ENCODE data around the gene DHRSX. TPM values are rescaled to one million over a fixed set of nuclear protein-coding genes. Genes with fewer than 3 reads are reported as not detected.
"Not testable (repeated sequence)": the region's sequence is repeated elsewhere in the genome, so short reads cannot be mapped to it uniquely, and the experiment has no call there.

Gene DHRSX
- total RNA-seq, 1 donor from 2014 or later, result 42.2 TPM

GRCh38 chrX:2242980-2243379 is 257.8 kb downstream of the DHRSX start:
- no peak for TF ChIP-seq CTCF (IDR thresholded peaks at IDR 0.05)
- Mint-ChIP-seq H3K27me3 (ENCODE audit: unreplicated experiment) (no peaks in the 10 kb centered on the region), H3K4me3 (ENCODE audit: unreplicated experiment) (no peak overlapping the region), H3K27ac (ENCODE audit: unreplicated experiment) (no peak overlapping the region), H3K4me1 (ENCODE audit: unreplicated experiment) (peaks cover 2% of the 10 kb centered on the region), H3K36me3 (ENCODE audit: unreplicated experiment) (peaks cover 9% of the 10 kb centered on the region), H3K9me3 (ENCODE audit: unreplicated experiment) (no peaks in the 10 kb centered on the region)
- no peak for DNase-seq (ENCODE audit: extremely low spot score, unreplicated experiment)

- DNase-seq (ENCODE audit: extremely low spot score, unreplicated experiment), result no peak
- peaks cover 9% of the 10 kb centered on the region for H3K36me3 Mint-ChIP-seq (ENCODE audit: unreplicated experiment)
- no peak overlapping the region for H3K4me3 Mint-ChIP-seq (ENCODE audit: unreplicated experiment)
- H3K9me3 Mint-ChIP-seq (ENCODE audit: unreplicated experiment), result no peaks in the 10 kb centered on the region
- no peak overlapping the region for H3K27ac Mint-ChIP-seq (ENCODE audit: unreplicated experiment)
- no peak for TF ChIP-seq CTCF (IDR thresholded peaks at IDR 0.05)
- H3K27me3 Mint-ChIP-seq (ENCODE audit: unreplicated experiment), result no peaks in the 10 kb centered on the region
- peaks cover 2% of the 10 kb centered on the region for H3K4me1 Mint-ChIP-seq (ENCODE audit: unreplicated experiment)
These were observed 258.4 kb downstream of the DHRSX start for GRCh38 chrX:2242326-2242725.

- not testable (repeated sequence) for H3K27me3 Mint-ChIP-seq (ENCODE audit: unreplicated experiment); DNase-seq (ENCODE audit: extremely low spot score, unreplicated experiment); H3K9me3 Mint-ChIP-seq (ENCODE audit: unreplicated experiment)
These were observed 259.3 kb downstream of the DHRSX start for GRCh38 chrX:2241496-2241895.

GRCh38 chrX:2240761-2241160 is 260.0 kb downstream of the DHRSX start:
- not testable (repeated sequence) for H3K27me3 Mint-ChIP-seq (ENCODE audit: unreplicated experiment); H3K4me3 Mint-ChIP-seq (ENCODE audit: unreplicated experiment); H3K9me3 Mint-ChIP-seq (ENCODE audit: unreplicated experiment); DNase-seq (ENCODE audit: extremely low spot score, unreplicated experiment); H3K27ac Mint-ChIP-seq (ENCODE audit: unreplicated experiment); H3K4me1 Mint-ChIP-seq (ENCODE audit: unreplicated experiment); H3K36me3 Mint-ChIP-seq (ENCODE audit: unreplicated experiment)

More at GRCh38 chrX:2241496-2241895, 259.3 kb downstream of the DHRSX start:
- not testable (repeated sequence) for H3K36me3 Mint-ChIP-seq (ENCODE audit: unreplicated experiment); H3K27ac Mint-ChIP-seq (ENCODE audit: unreplicated experiment); H3K4me3 Mint-ChIP-seq (ENCODE audit: unreplicated experiment); H3K4me1 Mint-ChIP-seq (ENCODE audit: unreplicated experiment)

- no peak overlapping the region for H3K4me3 Mint-ChIP-seq (ENCODE audit: unreplicated experiment)
- no peaks in the 10 kb centered on the region for H3K9me3 Mint-ChIP-seq (ENCODE audit: unreplicated experiment)
- H3K36me3 Mint-ChIP-seq (ENCODE audit: unreplicated experiment), result peaks cover 9% of the 10 kb centered on the region
- H3K27ac Mint-ChIP-seq (ENCODE audit: unreplicated experiment), result no peak overlapping the region
- H3K27me3 Mint-ChIP-seq (ENCODE audit: unreplicated experiment), result no peaks in the 10 kb centered on the region
- no peak for TF ChIP-seq CTCF (IDR thresholded peaks at IDR 0.05)
- DNase-seq (ENCODE audit: extremely low spot score, unreplicated experiment), result no peak
- peaks cover 8% of the 10 kb centered on the region for H3K4me1 Mint-ChIP-seq (ENCODE audit: unreplicated experiment)
These were observed 262.8 kb downstream of the DHRSX start for GRCh38 chrX:2237976-2238375.

GRCh38 chrX:2231570-2232192 is 269.1 kb downstream of the DHRSX start:
- Mint-ChIP-seq H3K4me3 (ENCODE audit: unreplicated experiment) (no peak overlapping the region), H3K36me3 (ENCODE audit: unreplicated experiment) (no peaks in the 10 kb centered on the region), H3K27ac (ENCODE audit: unreplicated experiment) (no peak overlapping the region), H3K27me3 (ENCODE audit: unreplicated experiment) (no peaks in the 10 kb centered on the region), H3K9me3 (ENCODE audit: unreplicated experiment) (peaks cover 7% of the 10 kb centered on the region), H3K4me1 (ENCODE audit: unreplicated experiment) (peaks cover 11% of the 10 kb centered on the region)
- DNase-seq (ENCODE audit: extremely low spot score, unreplicated experiment), result no peak
- TF ChIP-seq CTCF (IDR thresholded peaks at IDR 0.05), result no peak

All from osteocyte (in vitro differentiated cells).